ENCODE results near the gene SH3RF3. TPM values are rescaled to one million over a fixed set of nuclear protein-coding genes. Genes with fewer than 3 reads are reported as not detected.

SH3RF3 gene
- total and polyA plus RNA-seq, 9 of the 15 experiments (the other 6 are each of a cell fraction or from before 2014, with no cell fraction given): 0.02 TPM; not detected in 8

GRCh38 chr2:109083771-109084170 lies 45.2 kb upstream of the SH3RF3 start:
- H3K4me1 ChIP-seq (replicated peaks in 1 of 2; ENCODE audit: control insufficient read depth in 2 of 2, insufficient read depth in 2 of 2, low read length in 2 of 2): no peaks in the 10 kb centered on the region
- H3K79me2 ChIP-seq (ENCODE audit: control insufficient read depth, insufficient read depth, low read length): no peaks in the 10 kb centered on the region
- no peak overlapping the region for H3K4me3 ChIP-seq
- intact Hi-C loops (cut with micrococcal nuclease): no loop called here
- in situ Hi-C loops (cut with MboI): no loop called here
- ATAC-seq (no peak), DNase-seq (ENCODE audit: extremely low read depth in 1 of 4, low spot score in 3 of 4) (no peak), FAIRE-seq (no peak)
- POLR2A ChIA-PET: no interaction called here
- WGBS (ENCODE audit: insufficient coverage, low coverage, missing lambda C conversion rate): 0% methylated on average over 4 of the region's 4 CpGs
- no peaks in the 10 kb centered on the region for H3K36me3 ChIP-seq (ENCODE audit: control insufficient read depth, insufficient read depth, low read length)
- CTCF ChIA-PET (ENCODE audit: low intra/inter-chr PET ratio): no interaction called here
- H3K9ac ChIP-seq (ENCODE audit: insufficient read depth in 1 of 2, low read depth in 2 of 2, low read length in 2 of 2): no peak overlapping the region
- no peaks in the 10 kb centered on the region for H3K9me1 ChIP-seq (ENCODE audit: control insufficient read depth, insufficient read depth, low read length)
- H3K9me3 ChIP-seq (replicated peaks; ENCODE audit: control insufficient read depth, insufficient read depth, low read depth, low read length): no peaks in the 10 kb centered on the region
- TF ChIP-seq HNRNPH1 (optimal IDR thresholded peaks at IDR 0.05; ENCODE audit: low read depth, low read length) (no peak), MIER1 (IDR thresholded peaks at IDR 0.05; ENCODE audit: low read depth) (no peak), NBN (IDR thresholded peaks at IDR 0.05; ENCODE audit: low read depth) (no peak), YBX1 (IDR thresholded peaks at IDR 0.05) (no peak), MLX (CRISPR knock-in tag; conservative IDR thresholded peaks at IDR 0.05) (no peak), SMC3 (conservative IDR thresholded peaks at IDR 0.05; ENCODE audit: insufficient read depth, low read depth, low read length) (no peak), ZC3H11A (IDR thresholded peaks at IDR 0.05; ENCODE audit: low read depth, low read length) (no peak), SMARCA5 (IDR thresholded peaks at IDR 0.05) (no peak)
- no TSS peak for BruUV-seq (replicated peaks)
- no peak overlapping the region for H2AFZ ChIP-seq (ENCODE audit: low read depth, low read length)
- H3K27ac ChIP-seq (ENCODE audit: extremely low read depth, low read depth, low read length): no peak overlapping the region
- peaks cover 2 to 32% of the 10 kb centered on the region in 2 experiments; a peak in 3 of 5 replicates for H3K27me3 ChIP-seq (ENCODE audit: control insufficient read depth in 2 of 2, insufficient read depth in 2 of 2, low read length in 2 of 2)
- H3K4me2 ChIP-seq (ENCODE audit: insufficient read depth, low read length): no peak overlapping the region
- H4K20me1 ChIP-seq (replicated peaks; ENCODE audit: control insufficient read depth, insufficient read depth, low read length): no peaks in the 10 kb centered on the region
